HG03135 (cell line): ENCODE measurements around the gene WASF3.

ENCODE experiments used
- ATAC-seq: cut with Tn5 transposase; IDR thresholded peaks from one replicate; pipeline ENCODE4 v1.9.1; 2021; ENCODE audit warnings: mild to moderate bottlenecking, moderate library complexity; ENCODE audit not compliant: unreplicated experiment

The WASF3 gene

DNA sequence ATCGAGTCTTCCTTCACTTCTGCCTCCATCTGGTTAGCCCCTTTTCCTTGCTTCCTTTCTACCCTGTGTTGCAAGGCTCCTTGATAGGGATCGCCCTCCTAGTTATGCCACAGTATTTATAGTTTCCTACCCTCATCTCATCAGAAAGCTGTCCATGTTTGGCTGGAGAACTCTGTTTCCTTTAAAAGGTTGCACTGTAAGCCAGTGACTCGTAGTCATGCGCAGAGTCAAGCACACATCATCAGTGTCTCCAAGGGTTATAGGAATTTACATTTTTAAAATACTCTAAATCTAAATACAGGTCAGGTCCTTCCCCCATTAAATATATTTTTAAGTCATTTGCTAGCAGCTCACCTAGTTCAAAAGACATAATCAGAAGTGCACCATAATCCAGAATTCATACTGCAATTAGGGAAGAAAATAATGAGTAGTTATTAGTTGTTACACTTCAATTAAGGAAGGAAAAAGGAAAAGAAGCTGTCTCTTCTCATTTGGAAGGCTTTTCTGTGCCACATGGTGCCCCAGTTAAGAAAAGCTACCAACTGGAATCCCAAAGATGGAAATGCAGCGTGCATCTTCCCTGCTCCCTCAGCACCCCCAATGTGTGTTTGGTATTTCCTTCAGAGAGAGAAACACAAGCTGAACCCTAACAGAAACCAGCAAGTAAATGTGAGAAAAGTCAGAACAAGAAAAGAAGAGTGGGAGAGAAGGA is 122.1 kb downstream of the WASF3 start:
- no peak for ATAC-seq

DNA sequence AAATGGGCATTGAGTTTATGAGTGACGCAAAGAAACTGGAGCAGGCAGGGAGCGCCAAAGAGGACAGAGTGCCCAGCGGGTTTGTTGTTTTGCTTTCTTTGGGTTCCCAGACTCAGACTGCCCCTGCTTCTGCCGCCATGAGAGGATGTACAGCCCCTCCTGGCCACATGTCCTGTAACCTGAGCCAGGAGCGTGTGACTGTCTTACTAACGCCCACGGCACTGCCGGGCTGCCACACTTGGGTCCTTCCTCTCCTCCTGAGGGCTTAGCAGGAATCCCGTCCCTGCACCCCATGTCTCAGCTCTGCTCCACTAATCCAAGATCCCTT is 122.6 kb downstream of the WASF3 start:
- no peak for ATAC-seq

DNA sequence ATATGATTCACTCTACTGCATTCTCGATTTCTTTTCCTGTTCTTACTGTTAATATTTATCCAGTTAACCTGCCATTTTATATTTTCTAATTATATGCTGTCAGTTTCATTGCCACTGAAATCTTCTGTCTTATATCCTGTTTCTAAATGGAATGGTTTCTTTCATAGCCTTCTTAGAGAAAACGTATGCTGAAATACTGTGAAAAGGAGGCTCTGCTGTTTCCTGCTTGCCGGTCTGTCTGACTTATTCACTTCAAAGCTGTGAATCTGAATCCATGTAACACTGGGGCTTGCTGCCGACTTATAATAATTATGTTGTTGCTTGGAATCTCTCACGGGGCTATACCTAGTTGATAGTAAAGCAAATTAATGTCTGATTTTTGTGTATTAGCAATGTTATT is 123.1 kb downstream of the WASF3 start:
- ATAC-seq = no peak

DNA sequence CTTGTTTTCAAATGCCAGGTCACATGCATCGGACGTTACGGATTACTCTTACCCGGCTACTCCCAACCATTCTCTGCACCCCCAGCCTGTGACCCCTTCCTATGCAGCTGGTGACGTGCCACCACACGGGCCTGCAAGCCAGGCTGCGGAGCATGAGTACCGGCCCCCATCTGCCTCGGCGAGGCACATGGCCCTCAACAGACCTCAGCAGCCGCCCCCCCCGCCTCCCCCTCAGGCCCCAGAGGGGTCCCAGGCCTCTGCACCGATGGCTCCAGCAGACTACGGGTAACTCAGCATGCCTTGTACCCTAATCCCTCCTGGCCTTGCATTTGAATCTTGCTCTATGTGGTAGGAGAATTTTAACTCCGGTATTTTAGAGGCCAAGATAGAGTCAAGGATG is 123.6 kb downstream of the WASF3 start:
- no peak for ATAC-seq

DNA sequence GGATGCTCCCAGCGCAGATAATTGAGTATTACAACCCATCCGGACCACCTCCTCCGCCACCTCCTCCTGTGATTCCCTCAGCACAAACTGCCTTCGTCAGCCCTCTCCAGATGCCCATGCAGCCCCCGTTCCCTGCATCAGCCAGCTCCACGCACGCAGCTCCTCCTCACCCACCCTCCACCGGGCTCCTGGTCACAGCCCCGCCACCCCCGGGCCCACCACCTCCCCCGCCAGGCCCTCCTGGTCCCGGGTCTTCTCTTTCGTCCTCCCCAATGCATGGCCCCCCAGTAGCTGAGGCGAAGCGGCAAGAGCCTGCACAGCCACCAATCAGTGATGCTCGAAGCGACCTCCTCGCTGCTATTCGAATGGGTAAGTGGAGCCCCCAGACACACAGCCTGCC is 125.1 kb downstream of the WASF3 start:
- no peak for ATAC-seq

DNA sequence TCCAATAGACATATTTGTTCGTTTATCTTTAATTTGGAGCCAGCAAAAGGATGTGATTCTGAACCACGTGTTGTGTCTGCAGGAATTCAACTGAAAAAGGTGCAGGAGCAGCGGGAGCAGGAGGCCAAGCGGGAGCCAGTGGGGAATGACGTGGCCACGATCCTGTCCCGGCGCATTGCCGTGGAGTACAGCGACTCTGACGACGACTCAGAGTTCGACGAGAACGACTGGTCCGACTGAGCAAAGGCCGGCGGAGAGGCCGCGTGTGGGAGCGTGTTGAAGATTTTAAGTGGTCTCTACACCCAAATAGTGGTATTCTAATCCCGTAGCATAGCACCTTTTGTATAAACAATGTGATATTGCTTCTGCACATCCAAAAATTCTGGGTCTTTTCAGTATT is 128.1 kb downstream of the WASF3 start:
- ATAC-seq = no peak

DNA sequence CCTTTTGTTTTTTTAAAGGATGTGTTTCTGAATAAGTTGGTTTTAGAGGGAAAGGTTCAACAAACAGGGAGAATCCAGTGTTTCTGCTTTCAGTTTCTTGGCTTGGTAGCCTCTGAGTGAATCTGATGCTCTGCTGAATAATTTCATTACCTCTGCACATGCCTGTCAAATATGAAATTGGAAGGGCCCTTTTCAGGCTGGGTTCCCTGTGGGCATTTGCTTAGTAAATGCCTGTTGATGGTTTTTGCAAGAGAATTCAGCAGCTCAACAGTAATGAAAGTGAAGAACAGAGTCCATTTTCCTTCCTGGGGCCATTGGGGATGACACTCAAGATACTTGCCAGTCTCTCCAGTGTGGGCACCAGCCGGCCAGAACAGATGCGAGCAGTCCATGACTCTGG is 128.8 kb downstream of the WASF3 start:
- no peak for ATAC-seq

DNA sequence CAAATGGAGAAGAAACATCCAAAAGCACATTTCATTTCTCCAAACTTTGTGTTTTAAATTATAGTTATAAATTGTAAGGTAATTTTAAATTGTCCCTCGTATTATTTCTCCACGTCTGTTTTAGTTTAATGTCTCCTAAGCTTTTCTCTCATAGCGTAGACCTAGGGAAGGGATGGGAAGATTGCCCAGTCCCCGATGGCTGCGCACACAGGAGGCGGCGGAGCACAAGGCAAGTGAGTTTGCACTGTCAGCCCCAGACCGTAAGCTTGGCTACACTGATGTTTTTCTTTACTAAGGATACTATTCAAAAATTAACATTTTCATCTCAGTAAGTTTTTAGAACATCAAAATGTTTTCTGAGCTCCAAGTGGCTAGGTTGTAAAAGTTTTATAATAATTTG is 130.8 kb downstream of the WASF3 start:
- ATAC-seq = no peak

DNA sequence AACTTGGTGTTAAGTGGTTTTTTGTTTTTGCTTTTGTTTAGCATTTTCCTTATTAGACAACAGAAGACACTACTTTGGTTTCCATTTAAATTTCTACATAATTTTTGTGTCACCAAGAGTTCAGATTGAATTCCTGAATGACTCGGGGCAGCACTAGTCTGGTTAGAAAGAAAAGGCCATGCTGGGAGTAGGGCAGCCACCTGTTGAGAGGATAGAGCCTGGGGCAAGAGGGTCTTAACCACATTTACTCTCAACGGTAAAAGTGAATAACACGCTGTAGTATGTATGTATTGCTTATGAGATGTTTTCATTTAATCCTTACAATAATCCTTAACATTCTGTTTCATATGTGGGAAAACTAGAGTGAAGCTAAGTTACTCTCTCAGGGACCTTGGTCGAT is 131.5 kb downstream of the WASF3 start:
- no peak for ATAC-seq

DNA sequence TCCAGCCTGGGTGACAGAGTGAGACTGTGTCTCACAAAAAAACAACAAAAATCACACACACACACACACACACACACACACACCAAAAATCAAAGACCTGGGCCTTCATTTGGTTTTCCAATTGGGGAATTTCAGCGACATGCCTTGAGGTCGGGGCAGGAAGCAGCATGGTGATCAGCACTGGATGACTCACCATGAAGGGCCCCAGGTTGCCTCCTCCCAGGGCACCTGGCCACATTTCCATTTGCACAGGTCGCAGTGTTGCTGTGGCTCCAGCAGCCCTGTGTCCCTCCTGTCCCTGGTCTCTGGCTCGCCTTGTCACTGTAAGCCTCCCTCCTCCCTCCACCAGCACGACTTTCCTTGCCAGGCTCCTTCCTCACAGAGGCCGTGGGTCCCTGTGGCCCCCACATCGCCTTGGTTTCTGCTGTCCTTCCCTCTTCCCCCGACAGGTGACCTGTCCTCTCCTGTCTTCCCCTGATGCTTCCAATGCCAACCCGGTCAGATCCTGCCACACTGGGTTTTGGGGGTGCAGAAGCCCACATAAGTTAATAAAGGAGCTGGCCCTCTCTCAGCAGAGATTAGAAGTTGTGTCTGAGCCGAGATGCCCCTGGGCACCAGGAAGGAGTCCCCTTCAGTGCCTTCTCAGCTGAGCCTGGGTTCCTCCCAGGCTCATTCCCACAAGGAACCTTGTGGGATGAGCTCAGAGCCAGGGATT is 136.4 kb downstream of the WASF3 start:
- ATAC-seq = no peak

DNA sequence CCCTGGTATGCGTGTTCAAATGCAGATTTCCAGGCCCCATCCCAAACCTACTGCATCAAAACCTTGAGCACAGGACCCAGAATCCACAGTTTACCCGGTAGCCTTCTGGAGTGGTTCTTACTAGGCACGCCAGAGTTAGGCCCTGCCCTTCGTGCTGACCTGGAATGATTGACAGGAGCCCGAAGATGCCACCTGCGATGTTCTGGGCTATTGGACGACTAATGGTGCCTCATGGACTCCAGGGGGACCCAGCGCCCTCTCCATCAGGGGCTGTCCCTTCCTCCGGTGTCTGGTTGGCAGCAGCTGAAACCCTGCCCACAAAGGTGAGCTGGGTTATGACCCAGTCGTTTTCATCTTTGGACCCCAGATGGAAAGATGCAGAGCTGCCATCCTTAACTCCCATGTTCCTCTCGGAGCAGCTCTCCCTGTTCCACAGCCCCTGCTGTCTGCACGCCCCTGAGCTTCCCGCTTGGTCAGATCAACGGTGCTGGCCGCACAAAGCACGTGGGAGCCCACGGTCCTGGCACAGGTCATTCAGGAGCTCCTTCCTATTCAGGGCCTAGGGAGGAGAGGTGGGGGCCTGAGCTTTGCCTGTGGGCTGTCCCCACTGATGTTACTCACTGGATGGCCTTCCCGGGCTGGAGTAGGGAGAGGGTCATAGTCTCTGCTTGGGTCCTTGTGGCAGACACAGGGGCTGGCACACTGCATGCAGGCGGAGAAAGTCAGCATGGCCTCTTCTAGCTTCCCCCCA is 137.3 kb downstream of the WASF3 start:
- ATAC-seq = no peak

DNA sequence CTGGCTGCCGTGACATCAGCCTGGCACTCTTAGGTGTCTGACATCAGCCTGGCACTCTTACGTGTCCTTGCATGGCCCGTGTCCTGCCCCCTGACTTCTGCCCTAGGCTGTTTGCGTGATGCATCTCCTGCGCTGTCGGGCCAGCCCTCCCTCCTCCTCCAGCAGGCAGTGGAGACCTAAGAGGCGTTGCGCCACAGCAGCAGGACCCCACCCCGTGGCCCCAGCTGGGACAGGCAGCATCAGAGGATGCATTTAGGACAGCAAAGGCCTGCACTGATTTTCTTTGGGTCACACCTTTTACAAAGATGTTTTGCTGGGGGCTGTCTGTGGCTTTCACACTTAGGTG is 137.8 kb downstream of the WASF3 start:
- ATAC-seq = no peak

DNA sequence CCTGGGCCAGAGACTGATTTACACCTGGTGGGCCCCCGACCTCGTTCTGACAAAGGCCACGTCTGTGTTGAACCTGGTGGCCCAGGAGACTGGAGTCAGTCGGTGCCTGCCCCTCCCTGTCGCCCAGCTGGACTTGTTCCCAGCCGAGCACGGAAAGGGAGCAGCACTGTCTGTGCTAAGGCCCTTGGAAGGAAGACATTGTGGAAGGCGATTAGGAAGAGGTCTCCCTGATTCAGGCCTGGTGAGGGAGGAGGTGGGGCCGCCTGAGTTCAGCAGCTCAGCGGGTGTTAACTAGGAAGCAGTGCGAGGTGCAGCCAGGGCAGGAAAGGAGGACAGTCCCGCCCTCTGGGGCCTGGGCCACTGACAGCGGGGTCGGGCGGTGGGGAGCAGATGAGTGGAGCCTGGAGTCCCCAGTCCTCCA is 138.4 kb downstream of the WASF3 start:
- no peak for ATAC-seq

DNA sequence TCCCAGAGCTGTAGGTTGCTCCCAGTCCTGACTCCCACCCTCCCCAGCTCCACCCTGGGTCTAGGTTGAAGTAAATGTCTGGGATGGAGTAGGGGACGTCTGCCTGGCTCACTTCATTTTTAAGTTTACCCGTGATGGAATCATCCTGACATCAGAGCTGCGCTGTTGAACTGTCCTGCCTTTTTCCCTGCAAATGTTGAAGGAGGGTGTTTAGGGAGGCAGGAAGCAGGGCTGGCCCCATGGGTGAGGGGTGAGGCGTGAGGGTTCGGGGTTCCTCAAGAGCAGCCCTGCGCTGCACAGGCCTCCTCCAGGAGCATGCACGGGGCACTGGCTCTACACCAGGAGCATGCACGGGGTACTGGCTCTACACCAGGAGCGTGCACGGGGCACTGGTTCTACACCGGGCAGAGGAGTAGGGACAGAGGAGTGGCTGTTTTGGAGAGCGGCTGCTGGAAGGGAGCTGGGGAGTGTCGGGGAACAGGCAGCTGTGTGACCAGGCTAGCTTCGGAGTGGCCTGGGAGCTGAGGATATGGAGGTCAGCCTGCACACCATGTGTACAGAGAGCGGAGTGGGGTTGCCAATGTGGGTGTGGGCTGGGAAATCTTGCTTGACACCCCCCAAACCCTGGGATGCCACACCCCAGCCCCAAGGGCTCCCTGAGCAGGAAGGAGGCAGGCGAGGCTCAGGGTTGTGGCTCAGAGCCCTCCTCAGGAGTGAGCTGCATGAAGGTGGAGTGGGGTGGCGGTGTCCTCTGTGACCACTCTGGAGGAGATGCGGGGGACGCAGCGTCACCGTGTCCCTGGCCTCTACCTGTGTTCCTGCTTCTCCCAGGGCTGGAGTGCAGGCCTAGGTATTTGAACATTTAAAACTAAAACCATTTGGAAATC is 139.8 kb downstream of the WASF3 start:
- no peak for ATAC-seq

DNA sequence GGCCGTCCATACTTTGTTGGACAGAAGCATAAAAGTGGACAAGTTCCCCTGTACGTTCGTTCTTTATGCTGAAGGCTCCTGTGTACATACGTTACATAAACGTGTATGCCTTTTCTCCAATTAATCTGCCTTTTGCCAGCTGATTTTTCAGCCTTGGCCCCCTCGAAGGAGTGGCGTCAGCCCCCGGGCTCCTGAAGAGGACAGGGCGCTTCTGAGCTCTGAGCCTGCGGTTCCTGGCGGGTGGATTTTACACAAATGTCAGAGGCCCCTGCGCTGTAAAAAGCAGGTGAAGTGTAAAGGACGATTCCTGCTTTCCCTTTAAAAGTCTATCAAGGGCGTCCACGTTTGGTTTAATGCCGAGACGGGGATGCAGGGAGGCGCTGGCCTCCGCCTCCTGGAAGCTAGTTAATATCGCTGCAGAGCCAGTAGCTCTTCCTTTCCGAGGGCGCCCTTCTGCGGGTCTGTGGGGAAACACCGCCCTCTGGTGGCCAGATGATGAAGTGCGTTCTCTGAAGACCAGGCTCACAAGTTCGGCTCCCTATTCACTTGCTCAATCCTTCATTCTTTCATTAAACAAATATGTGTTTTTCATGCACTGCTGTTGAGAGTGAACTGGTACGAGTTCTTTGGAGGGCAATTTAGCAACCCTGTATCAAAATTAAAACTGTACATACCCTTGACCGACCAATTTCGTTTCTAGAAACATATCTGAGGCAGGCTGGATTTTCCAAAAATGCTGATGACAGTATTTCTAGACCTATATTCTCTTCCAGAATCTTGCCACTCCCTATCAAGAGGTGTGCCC is 141.1 kb downstream of the WASF3 start:
- no peak for ATAC-seq

DNA sequence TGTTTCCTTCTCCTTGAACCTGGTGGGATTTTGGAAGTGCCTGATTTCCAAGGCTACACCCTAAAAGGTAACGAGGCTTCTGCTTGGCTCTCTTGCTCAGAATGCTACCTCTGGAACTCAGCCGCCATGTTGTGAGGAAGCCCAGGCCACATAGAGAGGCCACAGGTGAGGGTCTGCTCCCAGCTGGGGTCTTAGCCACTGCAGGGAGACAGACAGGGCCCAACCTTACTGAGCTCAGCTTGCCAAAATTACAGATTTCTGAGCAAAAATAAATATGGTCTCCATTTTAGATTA is 141.7 kb downstream of the WASF3 start:
- ATAC-seq = no peak

DNA sequence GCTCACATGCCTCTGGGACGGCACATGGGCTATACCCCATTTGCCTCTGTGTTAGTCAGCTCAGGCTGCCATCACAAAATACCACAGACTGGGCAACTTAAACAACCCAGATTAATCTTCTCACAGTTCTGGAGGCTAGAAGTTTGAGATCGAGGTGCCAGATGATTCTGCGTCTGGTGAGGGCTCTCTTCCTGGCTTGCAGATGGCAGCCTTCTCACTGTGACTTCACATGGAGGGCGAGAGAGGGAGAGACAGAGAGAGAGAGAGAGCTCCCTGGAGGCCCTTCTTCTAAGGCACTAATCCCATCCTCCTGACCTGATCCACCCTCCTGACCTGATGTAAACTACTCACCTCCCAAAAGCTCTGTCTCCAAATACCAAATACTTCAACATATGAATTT is 148.1 kb downstream of the WASF3 start:
- ATAC-seq = no peak

DNA sequence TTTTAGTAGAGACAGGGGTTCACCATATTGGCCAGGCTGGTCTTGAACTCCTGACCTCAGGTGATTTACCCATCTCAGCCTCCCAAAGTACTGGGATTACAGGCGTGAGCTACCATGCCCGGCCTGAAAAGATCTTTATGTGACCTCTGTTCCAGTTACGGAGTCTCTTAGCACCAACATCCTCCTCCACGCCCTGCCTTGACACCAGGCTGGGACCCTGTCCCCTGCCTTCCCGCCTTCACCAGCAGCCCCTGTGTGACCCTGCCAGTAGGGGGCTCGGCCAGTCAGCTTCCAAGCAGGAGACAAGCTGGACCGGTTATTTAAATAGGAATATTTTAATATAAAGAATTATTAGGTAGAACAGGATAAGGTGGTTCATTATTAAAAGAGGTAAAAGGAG is 148.9 kb downstream of the WASF3 start:
- ATAC-seq = no peak

DNA sequence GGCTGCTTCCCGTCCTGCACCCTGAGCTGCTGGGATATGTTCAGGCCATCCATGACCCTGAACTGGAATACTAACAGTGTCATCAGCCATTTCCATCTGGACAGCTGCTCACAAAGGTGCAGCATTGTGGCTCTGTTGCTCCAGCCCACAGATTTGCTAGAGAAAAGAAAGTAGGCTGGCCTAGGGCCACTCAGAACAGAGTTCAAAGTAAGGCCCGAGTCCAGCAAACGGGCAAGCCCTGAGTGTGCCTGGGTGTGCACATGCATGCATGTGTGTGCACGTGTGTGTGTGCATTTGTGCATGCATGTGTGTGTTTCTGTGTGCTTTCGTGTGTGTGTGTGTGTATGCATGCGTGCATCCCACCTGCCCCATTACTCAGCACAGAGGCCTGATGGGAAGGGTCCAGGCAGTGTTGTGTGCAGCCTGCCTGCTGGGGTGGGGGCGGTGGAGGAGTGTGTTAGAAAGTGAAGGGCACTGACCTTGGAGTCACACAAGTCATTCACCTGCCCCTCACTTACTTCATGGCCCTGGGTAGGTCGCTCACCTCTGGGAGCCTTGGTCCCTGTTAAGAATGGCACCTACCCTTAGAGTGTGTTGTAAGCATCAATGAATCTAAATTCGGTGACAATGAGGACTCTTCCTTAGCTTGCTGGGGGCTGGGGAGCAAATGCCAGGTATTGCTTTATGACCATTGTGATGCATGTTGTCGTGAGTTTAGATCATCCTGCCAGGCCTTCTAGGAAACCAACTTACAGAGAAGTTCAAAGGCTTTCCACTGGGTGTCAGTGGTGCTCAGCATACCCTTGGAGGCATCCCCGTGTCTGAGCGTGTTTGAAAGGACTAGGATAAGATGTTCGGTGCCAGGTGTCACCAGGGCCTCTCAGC is 149.9 kb downstream of the WASF3 start:
- ATAC-seq = no peak

DNA sequence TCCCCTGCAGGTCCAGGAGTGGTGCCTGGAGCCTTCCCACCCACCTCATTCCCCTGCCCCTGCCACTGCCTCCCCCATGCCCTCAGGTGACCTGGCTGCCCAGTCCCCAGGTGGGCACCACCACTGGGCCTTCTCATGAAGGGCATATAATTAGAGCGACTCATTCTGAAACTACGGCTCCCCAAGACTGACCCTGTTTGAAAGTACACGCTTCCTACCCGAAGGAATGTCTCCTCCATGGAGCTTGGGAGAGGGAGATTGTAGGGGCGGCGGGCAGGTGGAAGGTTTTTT is 150.5 kb downstream of the WASF3 start:
- no peak for ATAC-seq
